Aorta (tissue), 5 donors: ENCODE data around the gene C10orf95. TPM values are rescaled to one million over a fixed set of nuclear protein-coding genes. Genes with fewer than 3 reads are reported as not detected.

Experiments
- ATAC-seq: fragments of 200-7000 bp; cut with Tn5 transposase; one replicate; pipeline ENCODE4 v1.9.1; 2022; ENCODE audit warnings: moderate library complexity; ENCODE audit not compliant: low FRiP score
- DNase-seq, 2 donors: peaks; one replicate each; pipeline ENCODE4 v3.0.0-alpha.2; 2020
- H3K27ac ChIP-seq, 2 donors: one replicate each; pipeline ENCODE4 v1.5.1; 2013; ENCODE audit warnings: low read length in 2 of 2, mild to moderate bottlenecking in 2 of 2, moderate library complexity in 2 of 2, control low read depth in 1 of 2, inconsistent platforms in 1 of 2, low read depth in 1 of 2
- H3K27me3 ChIP-seq, 2 donors: one replicate each; pipeline ENCODE4 v1.6.1; 2013; ENCODE audit warnings: control low read depth in 1 of 2, low read length in 1 of 2, mild to moderate bottlenecking in 1 of 2, moderate library complexity in 1 of 2; ENCODE audit not compliant: insufficient read depth in 2 of 2, control insufficient read depth in 1 of 2
- H3K36me3 ChIP-seq, 2 donors: one replicate each; pipeline ENCODE4 v1.6.1; 2013; ENCODE audit warnings: control low read depth in 1 of 2, low read length in 1 of 2, mild to moderate bottlenecking in 1 of 2; ENCODE audit not compliant: insufficient read depth in 2 of 2, control insufficient read depth in 1 of 2
- H3K4me1 ChIP-seq, 2 donors: one replicate each; pipeline ENCODE4 v1.6.1; 2013; ENCODE audit warnings: low read length in 2 of 2, control low read depth in 1 of 2, mild to moderate bottlenecking in 1 of 2, moderate library complexity in 1 of 2; ENCODE audit not compliant: insufficient read depth in 2 of 2, control insufficient read depth in 1 of 2
- H3K4me3 ChIP-seq, 2 donors: one replicate each; pipeline ENCODE4 v1.5.1; 2013; ENCODE audit warnings: low read length in 2 of 2, control low read depth in 1 of 2, mild to moderate bottlenecking in 1 of 2
- H3K9me3 ChIP-seq: one replicate; pipeline ENCODE4 v1.6.1; 2013; ENCODE audit warnings: mild to moderate bottlenecking, low read length; ENCODE audit not compliant: control insufficient read depth
- WGBS, 2 donors: extraction: QIAGEN DNeasy Blood & Tissue Kit; methylation state at CpG; one replicate each; pipeline ENCODE4 v1.1.7; 2013; 5-methylcytosine and 5-hydroxymethylcytosine counted together
- intact Hi-C, 2 donors: fragments of 100-400 bp; cut with DNase I; formaldehyde crosslinking; loops; one replicate each; pipeline versions ENCODE4 v1.14.2 to v1.15.0; 2022
- polyA plus RNA-seq, 2 donors: library from polyadenylated mRNA; stranded (reverse); fragments of 200-250 nt; gene quantifications; one replicate each; pipeline ENCODE4 v1.2.3, GENCODE V29; 2013
- total RNA-seq, 2 donors: library from RNA; stranded (reverse); fragmentation: NEBNext Ultra II Directional; extraction: Animal tissue kit (Norgen Biotek cat#: 25700); gene quantifications; one replicate each; pipeline ENCODE4 v1.2.1, GENCODE V29; 2021
- donor health status: healthy with polysubstance abuse.
- donor health status: Bipolar disorder and iron deficiency.
- donor health status: DM: no; HTN: no; CAD: no.
- donor health status: DM: no; HTN: no; CAD: no.
- donor health status: DM: yes; HTN: yes; CAD: no.

C10orf95 gene
- total and polyA plus RNA-seq, 4 donors = 0.36 TPM; not detected in 3

DNA sequence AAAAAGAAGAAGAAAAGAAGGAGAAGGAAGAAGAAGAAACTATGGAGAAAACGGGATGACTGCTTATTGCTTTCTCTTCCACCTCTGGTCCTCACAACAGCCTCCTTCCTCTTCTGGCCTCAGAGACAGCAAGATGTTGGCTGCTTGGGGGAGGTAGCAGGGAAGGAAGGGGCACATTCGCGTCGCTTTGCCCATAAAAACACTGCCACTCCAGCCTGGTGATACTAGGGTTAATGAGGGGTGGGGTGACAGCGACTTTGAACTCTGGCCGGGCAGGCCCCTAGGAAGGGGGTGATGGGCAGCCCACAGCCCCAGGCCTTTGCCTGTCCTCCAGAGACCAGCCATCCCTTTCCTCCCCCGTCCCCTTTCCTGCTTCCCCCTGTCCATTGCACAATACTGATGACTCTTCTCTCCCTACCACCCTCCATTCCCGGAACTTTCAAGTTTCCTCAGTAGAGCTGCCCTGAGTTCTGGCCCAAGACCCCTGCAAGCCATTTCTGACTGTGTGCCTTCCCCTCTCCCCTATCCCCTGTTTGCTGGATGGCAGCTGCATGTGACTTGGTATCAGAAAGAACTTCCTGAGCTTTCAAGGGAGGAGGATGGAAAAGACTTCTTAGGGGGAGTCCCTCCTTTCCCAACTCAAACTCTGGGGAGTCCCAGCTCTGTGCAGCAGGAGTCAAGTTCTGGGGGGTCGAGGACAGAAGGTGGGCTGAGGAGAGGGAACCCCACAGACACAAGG, 16.8 kb downstream of the C10orf95 start:
- Histone ChIP-seq H3K36me3 (no peaks in the 10 kb centered on the region), H3K27me3 (no peaks in the 10 kb centered on the region), H3K4me1 (peaks cover 0 to 4% of the 10 kb centered on the region in 2 donors), H3K9me3 (no peaks in the 10 kb centered on the region), H3K27ac (no peak overlapping the region), H3K4me3 (no peak overlapping the region)
- ATAC-seq = no peak
- DNase-seq = no peak
- intact Hi-C loops = loop anchor here in 1 of 2 donors (5.0 kb wide), 1 partner anchor 68 kb away; the partner anchor contains the start of genes ACTR1A and SUFU
- WGBS, 2 donors = 45 to 56% methylated on average over 9 of the region's 9 CpGs

DNA sequence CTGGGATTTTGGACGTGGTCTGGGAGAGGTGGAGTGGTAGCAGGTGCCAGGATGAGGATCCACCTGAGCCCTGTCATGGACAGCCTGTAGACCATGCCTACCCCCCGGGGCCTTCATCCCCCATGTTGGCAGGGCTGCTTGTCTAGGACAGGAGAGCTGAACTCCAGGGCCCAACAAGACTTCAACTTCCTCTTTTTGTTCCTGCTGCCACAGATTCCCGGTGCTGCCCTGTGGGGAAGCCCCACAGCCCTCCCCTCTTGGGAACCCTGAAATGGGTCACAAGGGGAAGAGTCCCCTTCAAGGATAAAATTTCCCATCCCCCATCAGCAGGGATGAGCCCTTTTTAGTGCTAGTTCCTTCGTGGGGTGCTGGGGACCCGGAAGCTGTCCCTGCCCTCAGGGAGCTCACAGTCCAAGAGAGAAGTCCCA, 17.7 kb downstream of the C10orf95 start:
- H3K4me1 ChIP-seq = peaks cover 0 to 4% of the 10 kb centered on the region in 2 donors
- 67 to 69% methylated on average over 5 of the region's 5 CpGs for WGBS, 2 donors
- no peaks in the 10 kb centered on the region for H3K27me3 ChIP-seq
- intact Hi-C loops = loop anchor here in 1 of 2 donors (5.0 kb wide), 1 partner anchor 69 kb away; the partner anchor contains the start of genes ACTR1A and SUFU
- ATAC-seq (no peak), DNase-seq (no peak)
- H3K4me3 ChIP-seq = no peak overlapping the region
- H3K36me3 ChIP-seq = no peaks in the 10 kb centered on the region
- H3K9me3 ChIP-seq = no peaks in the 10 kb centered on the region
- no peak overlapping the region for H3K27ac ChIP-seq

DNA sequence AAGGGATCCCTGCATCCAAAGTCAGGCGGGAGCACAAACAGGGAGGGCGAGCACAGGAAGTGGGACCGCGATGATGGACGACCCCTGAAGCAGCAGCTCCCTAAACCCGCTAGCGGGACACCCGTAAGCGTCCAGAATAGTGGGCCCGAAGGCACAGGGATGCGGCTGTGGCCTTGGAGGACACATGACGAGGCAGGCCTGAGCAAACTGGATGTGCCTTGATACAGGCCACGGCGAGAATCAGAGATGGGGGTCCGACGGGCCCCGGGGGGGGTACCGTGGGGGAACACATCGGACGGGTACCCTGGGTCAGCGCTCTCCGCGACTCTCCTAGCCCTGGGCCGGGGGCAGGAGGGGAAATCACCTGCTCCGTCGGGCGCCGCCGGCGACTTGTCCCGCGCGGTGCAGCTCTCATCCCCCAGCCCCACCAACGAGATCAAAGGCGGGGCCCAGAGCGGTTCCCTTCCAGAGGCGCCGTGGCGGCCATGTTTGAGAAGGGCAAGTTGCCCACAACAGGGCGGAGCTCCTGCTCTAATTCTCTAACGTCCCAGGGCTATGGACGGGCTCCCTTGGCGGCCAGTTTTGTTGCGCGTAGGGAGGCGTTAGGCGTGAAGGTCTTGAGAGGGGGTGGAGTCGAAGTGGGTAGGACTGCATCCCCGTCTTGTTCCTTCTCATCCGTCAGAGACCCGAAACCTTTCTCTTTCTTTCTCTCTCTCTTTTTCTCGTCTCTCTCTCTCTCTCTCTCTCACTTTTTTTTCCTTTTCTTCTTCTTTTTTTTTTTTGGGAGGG, 19.0 kb downstream of the C10orf95 start, which contains the start of gene CUEDC2:
TSS of gene CUEDC2 (minus strand) at position 413 of the 789 bp plus-strand sequence. CDS start 7,386 bp downstream, outside the sequence.
- Histone ChIP-seq H3K9me3 (no peaks in the 10 kb centered on the region), H3K27ac (no peak within 1 kb of the TSS), H3K4me1 (peaks cover 0 to 4% of the 10 kb centered on the region in 2 donors), H3K36me3 (no peaks in the 10 kb centered on the region), H3K4me3 (peak within 1 kb of the TSS; percentile 58 to 73), H3K27me3 (no peaks in the 10 kb centered on the region)
- intact Hi-C loops = loop anchor here in 1 of 2 donors (5.0 kb wide), 1 partner anchor 70 kb away; the partner anchor contains the start of genes ACTR1A and SUFU
- DNase-seq = peak; percentile 98 to 99
- WGBS, 2 donors = 0% methylated on average over 52 of the region's 52 CpGs
- peak; percentile 96 for ATAC-seq

DNA sequence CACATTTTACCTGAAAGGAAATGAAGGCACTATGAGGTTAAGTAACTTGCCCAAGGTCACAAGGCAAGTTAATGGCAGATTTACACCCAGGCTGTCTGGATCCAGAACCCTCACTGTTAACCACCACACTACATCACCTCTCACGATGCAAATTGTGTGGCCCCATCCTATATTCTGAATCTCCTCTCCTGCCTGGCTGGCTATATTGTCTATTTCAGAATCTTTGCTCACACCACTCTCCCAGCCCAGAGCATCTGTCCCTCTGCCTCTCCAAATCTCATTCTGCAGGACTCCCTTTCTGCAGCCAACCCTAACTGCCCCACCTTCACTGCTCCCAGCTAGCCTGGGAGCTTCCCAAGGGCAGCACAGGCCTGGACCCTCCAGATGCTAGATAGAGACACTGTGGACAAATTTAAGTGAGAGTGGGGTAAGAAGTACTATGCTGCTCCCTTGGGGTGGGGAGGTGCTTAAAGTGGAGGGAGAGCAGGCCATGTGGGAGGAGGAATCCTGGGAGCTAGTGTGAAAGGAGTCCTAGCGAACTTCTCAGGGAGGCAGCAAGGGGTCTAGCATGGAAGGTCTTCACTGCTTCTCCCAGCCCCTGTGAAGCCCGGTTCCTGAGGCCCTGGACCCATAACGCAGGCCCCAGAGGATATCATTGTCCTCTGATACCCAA, 19.8 kb downstream of the C10orf95 start:
- intact Hi-C loops = loop anchor here in 1 of 2 donors (5.0 kb wide), 1 partner anchor 71 kb away; the partner anchor contains the start of genes ACTR1A and SUFU
- Histone ChIP-seq H3K27me3 (no peaks in the 10 kb centered on the region), H3K9me3 (no peaks in the 10 kb centered on the region), H3K4me1 (peaks cover 0 to 4% of the 10 kb centered on the region in 2 donors), H3K36me3 (no peaks in the 10 kb centered on the region), H3K4me3 (peak overlapping the region; percentile 58 to 73), H3K27ac (no peak overlapping the region)
- WGBS, 2 donors = 16 to 19% methylated on average over 4 of the region's 4 CpGs
- DNase-seq = no peak
- no peak for ATAC-seq

DNA sequence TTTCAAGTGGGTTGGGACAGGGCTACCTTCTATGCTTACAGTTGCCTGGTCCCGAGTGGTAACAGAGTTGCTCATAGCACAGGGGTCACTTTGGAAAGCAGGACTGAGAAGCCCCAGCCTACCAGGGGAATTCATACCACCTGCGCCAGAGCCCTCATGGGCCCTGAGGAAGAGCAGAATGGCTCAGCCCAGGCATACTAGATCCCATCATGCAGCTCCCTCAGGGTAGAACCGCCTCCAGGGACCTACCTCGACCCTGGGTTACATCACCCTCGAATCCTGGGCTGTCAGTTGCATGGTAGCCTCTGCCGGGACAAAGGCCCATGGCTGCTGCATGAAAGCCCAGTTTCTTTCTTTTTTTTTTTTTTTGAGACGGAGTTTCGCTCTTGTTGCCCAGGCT, 21.9 kb downstream of the C10orf95 start:
- no peak for DNase-seq
- no peaks in the 10 kb centered on the region for H3K36me3 ChIP-seq
- no peak overlapping the region for H3K27ac ChIP-seq
- no peaks in the 10 kb centered on the region for H3K27me3 ChIP-seq
- intact Hi-C loops = no loop called here
- 83 to 85% methylated on average over 8 of the region's 8 CpGs for WGBS, 2 donors
- no peak overlapping the region for H3K4me3 ChIP-seq
- peaks cover 0 to 4% of the 10 kb centered on the region in 2 donors for H3K4me1 ChIP-seq
- no peak for ATAC-seq
- no peaks in the 10 kb centered on the region for H3K9me3 ChIP-seq

DNA sequence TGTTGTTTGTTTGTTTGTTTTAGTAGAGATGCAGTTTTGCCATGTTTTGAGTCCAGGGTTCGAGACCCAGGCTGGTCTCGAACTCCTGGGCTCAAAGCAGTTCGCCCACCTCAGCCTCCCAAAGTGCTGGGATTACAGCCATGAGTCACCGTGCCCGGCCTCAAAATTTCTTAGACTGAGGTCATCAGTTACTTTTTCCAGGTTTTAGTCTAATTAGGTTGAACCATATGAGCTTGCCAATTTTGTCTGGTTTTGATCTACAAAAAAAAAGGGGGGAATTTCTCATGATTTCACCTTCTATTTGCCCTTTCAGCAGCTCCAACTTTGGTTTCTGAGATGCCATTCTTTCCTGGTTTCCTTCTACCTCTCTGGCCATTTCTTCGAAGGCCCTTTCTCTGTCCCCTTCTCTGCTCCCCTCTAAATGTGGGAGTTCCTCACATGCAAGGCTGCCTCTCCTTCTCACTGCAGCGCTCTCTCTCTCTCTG, 24.5 kb downstream of the C10orf95 start:
- H3K4me1 ChIP-seq = peaks cover 0 to 4% of the 10 kb centered on the region in 2 donors

DNA sequence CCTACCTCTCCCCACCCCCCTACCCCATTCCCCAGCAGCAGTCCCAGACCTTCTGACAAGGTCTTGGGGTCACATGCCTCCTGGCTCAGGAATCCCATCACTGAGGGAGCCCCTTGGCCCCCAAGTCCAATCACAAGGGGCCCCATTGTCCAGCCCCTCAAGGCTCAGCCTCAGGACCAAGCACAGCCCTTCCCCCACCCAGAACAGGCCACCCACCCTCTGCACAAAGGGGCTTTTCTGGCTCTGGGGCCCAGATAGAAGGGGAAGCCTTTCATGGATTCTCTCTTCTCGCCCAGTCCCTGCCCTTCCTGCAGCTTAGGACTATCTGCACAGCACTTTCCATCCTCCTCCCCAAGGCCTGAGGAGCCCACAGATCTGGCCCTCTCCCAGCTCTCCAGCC, 25.9 kb downstream of the C10orf95 start:
- no peak for DNase-seq
- Histone ChIP-seq H3K4me3 (no peak overlapping the region), H3K27me3 (no peaks in the 10 kb centered on the region), H3K36me3 (no peaks in the 10 kb centered on the region), H3K4me1 (no peaks in the 10 kb centered on the region), H3K9me3 (no peaks in the 10 kb centered on the region), H3K27ac (no peak overlapping the region)
- intact Hi-C loops = no loop called here
- WGBS, 2 donors = 75 to 91% methylated on average over 1 of the region's 1 CpG
- no peak for ATAC-seq

More for the DNA sequence above, 24.5 kb downstream of the C10orf95 start:
- Histone ChIP-seq H3K4me3 (no peak overlapping the region), H3K27ac (no peak overlapping the region), H3K36me3 (no peaks in the 10 kb centered on the region), H3K27me3 (no peaks in the 10 kb centered on the region), H3K9me3 (no peaks in the 10 kb centered on the region)
- no peak for DNase-seq
- ATAC-seq = no peak
- 55 to 60% methylated on average over 7 of the region's 7 CpGs for WGBS, 2 donors
- intact Hi-C loops = no loop called here

DNA sequence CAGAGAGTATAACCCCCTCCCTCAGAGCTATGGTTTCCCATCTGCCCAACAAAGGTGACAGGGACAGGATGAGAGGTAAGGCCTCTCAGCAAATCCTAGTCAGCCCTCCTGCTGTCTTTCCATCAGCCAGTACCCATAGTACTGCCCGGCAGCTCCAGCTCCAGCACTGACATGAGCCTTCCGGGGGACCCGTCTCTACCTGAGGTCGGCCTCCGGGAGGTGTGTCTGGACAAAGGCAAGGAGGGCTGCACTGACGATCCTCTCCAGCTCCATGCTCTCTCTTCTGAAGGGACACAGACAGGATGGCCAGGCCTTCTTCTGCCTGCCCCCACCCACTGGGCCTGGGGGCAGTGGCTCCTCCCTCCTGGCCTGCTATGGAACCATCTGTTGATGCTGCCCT, 26.4 kb downstream of the C10orf95 start:
- Histone ChIP-seq H3K27me3 (no peaks in the 10 kb centered on the region), H3K9me3 (no peaks in the 10 kb centered on the region), H3K4me1 (no peaks in the 10 kb centered on the region), H3K27ac (no peak overlapping the region), H3K4me3 (no peak overlapping the region), H3K36me3 (no peaks in the 10 kb centered on the region)
- ATAC-seq (no peak), DNase-seq (no peak)
- intact Hi-C loops = no loop called here
- WGBS, 2 donors = 85 to 88% methylated on average over 6 of the region's 6 CpGs
